Measurements from ENCODE around the gene CCR7. TPM values are rescaled to one million over a fixed set of nuclear protein-coding genes. Genes with fewer than 3 reads are reported as not detected.

Gene CCR7
- total and polyA plus RNA-seq, 2 donors from 2014 or later = 0.17 to 7.1 TPM

DNA sequence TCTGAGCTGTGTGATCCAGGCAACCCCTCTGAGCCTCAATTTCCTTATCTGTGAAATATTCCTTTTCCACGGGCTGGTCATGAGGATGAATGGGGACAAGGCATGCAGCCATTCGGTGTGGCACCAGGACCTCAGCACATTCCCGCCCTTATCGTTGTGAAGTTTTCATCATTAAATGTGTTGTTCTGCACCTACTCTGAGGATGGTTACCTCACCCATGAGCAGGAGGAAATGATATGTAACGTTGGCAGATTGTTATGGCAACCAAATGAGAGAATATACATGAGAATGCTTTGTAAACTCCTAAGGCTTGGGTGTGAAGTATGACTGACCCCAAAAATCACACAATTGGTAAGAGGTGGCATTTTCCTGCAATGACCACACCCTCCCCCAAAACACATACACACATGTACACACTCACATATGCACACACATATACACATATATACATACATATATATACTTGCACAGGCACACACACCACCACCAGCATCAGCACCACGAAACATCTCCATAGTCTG, 42.8 kb upstream of the CCR7 start:
- no peaks in the 10 kb centered on the region for H3K4me1 ChIP-seq (ENCODE audit: control insufficient read depth in 2 of 3, insufficient read depth in 2 of 3, low read depth in 1 of 3, low read length in 3 of 3)
- H3K9ac ChIP-seq (ENCODE audit: low read length in 3 of 3) = no peak overlapping the region
- TF ChIP-seq, protein P1, sequence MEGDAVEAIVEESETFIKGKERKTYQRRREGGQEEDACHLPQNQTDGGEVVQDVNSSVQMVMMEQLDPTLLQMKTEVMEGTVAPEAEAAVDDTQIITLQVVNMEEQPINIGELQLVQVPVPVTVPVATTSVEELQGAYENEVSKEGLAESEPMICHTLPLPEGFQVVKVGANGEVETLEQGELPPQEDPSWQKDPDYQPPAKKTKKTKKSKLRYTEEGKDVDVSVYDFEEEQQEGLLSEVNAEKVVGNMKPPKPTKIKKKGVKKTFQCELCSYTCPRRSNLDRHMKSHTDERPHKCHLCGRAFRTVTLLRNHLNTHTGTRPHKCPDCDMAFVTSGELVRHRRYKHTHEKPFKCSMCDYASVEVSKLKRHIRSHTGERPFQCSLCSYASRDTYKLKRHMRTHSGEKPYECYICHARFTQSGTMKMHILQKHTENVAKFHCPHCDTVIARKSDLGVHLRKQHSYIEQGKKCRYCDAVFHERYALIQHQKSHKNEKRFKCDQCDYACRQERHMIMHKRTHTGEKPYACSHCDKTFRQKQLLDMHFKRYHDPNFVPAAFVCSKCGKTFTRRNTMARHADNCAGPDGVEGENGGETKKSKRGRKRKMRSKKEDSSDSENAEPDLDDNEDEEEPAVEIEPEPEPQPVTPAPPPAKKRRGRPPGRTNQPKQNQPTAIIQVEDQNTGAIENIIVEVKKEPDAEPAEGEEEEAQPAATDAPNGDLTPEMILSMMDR (IDR thresholded peaks at IDR 0.05; ENCODE audit: borderline replicate concordance, extremely low read depth, insufficient read depth) = no peak
- H3K36me3 ChIP-seq (ENCODE audit: control insufficient read depth in 2 of 3, insufficient read depth in 3 of 3, low read length in 3 of 3) = no peaks in the 10 kb centered on the region
- H3K27me3 ChIP-seq (ENCODE audit: control insufficient read depth, insufficient read depth, low read length) = no peaks in the 10 kb centered on the region
- no peak for FAIRE-seq
- no peak for DNase-seq
- intact Hi-C loops (cut with DNase I) = no loop called here
- no peak overlapping the region for H3K4me3 ChIP-seq (ENCODE audit: low read length in 3 of 3)
- H3K9me3 ChIP-seq (ENCODE audit: control insufficient read depth in 2 of 3, insufficient read depth in 1 of 3, low read length in 3 of 3) = no peaks in the 10 kb centered on the region
- no peak overlapping the region for H3K27ac ChIP-seq (ENCODE audit: low read depth in 2 of 2, low read length in 2 of 2)

DNA sequence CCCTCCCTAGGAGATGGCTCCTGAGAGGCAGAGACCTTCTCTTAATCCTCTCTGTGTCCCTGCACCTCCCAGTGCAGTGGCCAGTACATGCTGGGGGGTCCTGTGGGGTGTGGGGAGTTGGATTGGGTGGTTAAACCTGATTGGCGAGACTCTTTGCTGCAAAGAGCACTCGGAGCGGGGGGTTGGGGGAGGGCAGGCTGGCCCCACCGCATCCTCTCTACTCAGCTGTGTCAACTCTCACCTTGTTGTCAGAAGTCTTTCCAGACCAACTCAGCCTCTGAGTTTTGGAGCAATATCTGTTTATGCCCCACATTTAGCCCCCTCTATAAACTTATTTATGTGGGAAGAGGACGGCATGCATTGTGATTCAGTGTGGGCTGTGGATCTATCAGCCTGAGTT, 42.4 kb upstream of the CCR7 start:
- no peaks in the 10 kb centered on the region for H3K36me3 ChIP-seq (ENCODE audit: control insufficient read depth in 2 of 3, insufficient read depth in 3 of 3, low read length in 3 of 3)
- DNase-seq (no peak), FAIRE-seq (no peak)
- no peak overlapping the region for H3K9ac ChIP-seq (ENCODE audit: low read length in 3 of 3)
- H3K4me3 ChIP-seq (ENCODE audit: low read length in 3 of 3) = no peak overlapping the region
- intact Hi-C loops (cut with DNase I) = no loop called here
- no peaks in the 10 kb centered on the region for H3K27me3 ChIP-seq (ENCODE audit: control insufficient read depth, insufficient read depth, low read length)
- TF ChIP-seq, protein P1 (IDR thresholded peaks at IDR 0.05; ENCODE audit: borderline replicate concordance, extremely low read depth, insufficient read depth) = no peak
- H3K27ac ChIP-seq (ENCODE audit: low read depth in 2 of 2, low read length in 2 of 2) = no peak overlapping the region
- no peaks in the 10 kb centered on the region for H3K4me1 ChIP-seq (ENCODE audit: control insufficient read depth in 2 of 3, insufficient read depth in 2 of 3, low read depth in 1 of 3, low read length in 3 of 3)
- no peaks in the 10 kb centered on the region for H3K9me3 ChIP-seq (ENCODE audit: control insufficient read depth in 2 of 3, insufficient read depth in 1 of 3, low read length in 3 of 3)

DNA sequence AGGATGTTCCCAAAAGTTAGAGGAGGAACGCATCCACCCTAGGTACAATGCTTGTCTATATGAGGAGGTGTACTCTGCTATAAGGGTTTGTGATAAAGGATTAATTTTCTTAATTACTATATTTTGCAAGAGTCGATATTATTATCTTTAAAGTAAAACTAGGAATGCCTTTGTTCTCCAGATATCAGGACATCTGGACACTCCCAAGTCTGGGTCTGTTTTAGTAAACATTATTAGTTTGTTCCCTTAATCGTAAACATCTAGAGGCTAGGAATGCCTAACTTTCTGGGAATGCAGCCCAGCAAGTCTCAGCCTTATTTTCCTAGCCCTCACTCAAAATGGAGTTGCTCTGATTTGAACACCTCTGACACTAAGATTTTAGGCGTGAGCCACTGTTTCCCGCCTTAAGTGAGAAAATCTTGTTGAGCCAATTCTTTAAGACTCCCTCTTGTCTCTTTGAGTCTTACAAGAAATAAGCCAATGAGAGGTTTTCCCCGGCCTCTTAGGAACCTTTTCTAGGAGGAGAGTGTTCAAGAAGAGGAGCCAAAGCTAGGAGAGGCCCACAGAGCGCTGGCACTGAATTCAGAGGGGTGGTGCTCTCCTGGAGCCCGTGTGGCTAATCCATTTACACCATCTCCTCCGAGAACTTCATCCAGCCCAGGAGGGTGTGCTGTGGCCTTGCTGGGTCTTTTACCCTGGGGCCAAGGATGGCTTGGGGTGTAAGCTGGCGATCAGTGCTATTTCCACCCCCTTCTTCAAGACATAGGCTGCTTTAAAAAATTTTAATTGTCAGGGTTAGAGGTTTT, 41.5 kb upstream of the CCR7 start:
- intact Hi-C loops (cut with DNase I) = no loop called here
- Histone ChIP-seq H3K9me3 (ENCODE audit: control insufficient read depth in 2 of 3, insufficient read depth in 1 of 3, low read length in 3 of 3) (no peaks in the 10 kb centered on the region), H3K9ac (ENCODE audit: low read length in 3 of 3) (no peak overlapping the region), H3K4me3 (ENCODE audit: low read length in 3 of 3) (no peak overlapping the region), H3K36me3 (ENCODE audit: control insufficient read depth in 2 of 3, insufficient read depth in 3 of 3, low read length in 3 of 3) (no peaks in the 10 kb centered on the region), H3K27me3 (ENCODE audit: control insufficient read depth, insufficient read depth, low read length) (no peaks in the 10 kb centered on the region), H3K27ac (ENCODE audit: low read depth in 2 of 2, low read length in 2 of 2) (no peak overlapping the region), H3K4me1 (ENCODE audit: control insufficient read depth in 2 of 3, insufficient read depth in 2 of 3, low read depth in 1 of 3, low read length in 3 of 3) (no peaks in the 10 kb centered on the region)
- no peak for DNase-seq
- FAIRE-seq = no peak
- TF ChIP-seq, protein P1 (IDR thresholded peaks at IDR 0.05; ENCODE audit: borderline replicate concordance, extremely low read depth, insufficient read depth) = no peak
